IMR-90 (cell line): Measurements from ENCODE around the gene DNTT.

Source experiments
- BHLHE40 ChIP-seq: fragments of 150-350 bp; IDR thresholded peaks from 2 replicates; pipeline ENCODE4 v1.6.1; 2016; ENCODE audit warnings: mild to moderate bottlenecking, low read depth, low read length
- CEBPB ChIP-seq: IDR thresholded peaks from 2 replicates; pipeline ENCODE4 v1.6.1; 2012; ENCODE audit warnings: low read depth, low read length, improper control_type of control experiment
- CHD1 ChIP-seq: IDR thresholded peaks from 2 replicates; pipeline ENCODE4 v1.6.1; 2012; ENCODE audit warnings: low read depth, low read length, improper control_type of control experiment
- FOS ChIP-seq: fragments of 150-350 bp; IDR thresholded peaks from 2 replicates; pipeline ENCODE4 v1.6.1; 2016; ENCODE audit warnings: low read depth, low read length
- MAFK ChIP-seq: IDR thresholded peaks from 2 replicates; pipeline ENCODE4 v1.6.1; 2012; ENCODE audit warnings: low read depth, low read length, improper control_type of control experiment
- MAZ ChIP-seq: IDR thresholded peaks from 2 replicates; pipeline ENCODE4 v1.6.1; 2012; ENCODE audit warnings: low read depth, mild to moderate bottlenecking, low read length, improper control_type of control experiment, moderate library complexity, borderline replicate concordance
- MXI1 ChIP-seq: IDR thresholded peaks from 2 replicates; pipeline ENCODE4 v1.6.1; 2012; ENCODE audit warnings: low read depth, mild to moderate bottlenecking, low read length, moderate library complexity, borderline replicate concordance
- NFE2L2 ChIP-seq: fragments of 150-350 bp; IDR thresholded peaks from 2 replicates; pipeline ENCODE4 v1.6.1; 2016; ENCODE audit warnings: low read depth, mild to moderate bottlenecking, low read length
- POLR2A ChIP-seq: IDR thresholded peaks from 2 replicates; pipeline ENCODE4 v1.6.1; 2012; ENCODE audit warnings: mild to moderate bottlenecking, low read depth, low read length
- RCOR1 ChIP-seq: IDR thresholded peaks from 2 replicates; pipeline ENCODE4 v1.6.1; 2012; ENCODE audit warnings: mild to moderate bottlenecking, low read length, improper control_type of control experiment; ENCODE audit not compliant: insufficient replicate concordance
- RFX5 ChIP-seq: IDR thresholded peaks from 2 replicates; pipeline ENCODE4 v1.8.0; 2012; ENCODE audit warnings: low read depth, mild to moderate bottlenecking, low read length, moderate library complexity
- SMC3 ChIP-seq: fragments of 150-350 bp; IDR thresholded peaks from 2 replicates; pipeline ENCODE4 v1.6.1; 2016; ENCODE audit warnings: low read depth, mild to moderate bottlenecking, antibody characterized with exemption, low read length, moderate library complexity
- TF ChIP-seq, protein P1 (sequence below): conservative IDR thresholded peaks from 2 replicates; pipeline ENCODE4 v1.5.1; 2012; ENCODE audit warnings: mild to moderate bottlenecking, low read depth, low read length, improper control_type of control experiment
- TF ChIP-seq, protein P2 (sequence below): fragments of 150-350 bp; IDR thresholded peaks from 2 replicates; pipeline ENCODE4 v1.6.1; 2017; ENCODE audit warnings: mild to moderate bottlenecking, antibody characterized with exemption, low read length, low read depth

DNA sequence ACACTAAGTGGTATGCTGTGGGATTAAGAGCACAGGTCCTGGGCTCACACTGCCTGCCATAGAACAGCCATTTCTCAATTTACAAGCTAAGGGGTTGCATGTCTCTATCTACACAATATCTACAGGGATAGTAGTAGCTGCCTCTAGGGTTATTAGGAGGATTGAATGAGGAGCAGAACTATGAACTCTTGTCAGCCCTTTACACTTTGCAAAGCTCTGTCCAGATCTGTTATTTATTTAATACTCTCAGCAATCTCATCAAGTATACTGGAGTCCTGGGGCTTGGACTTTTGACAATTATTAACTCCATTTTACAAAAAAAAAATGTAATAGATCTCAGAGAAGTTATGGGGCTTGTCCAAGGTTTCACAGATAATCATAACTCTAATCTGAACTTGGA, 47.8 kb downstream of the DNTT start:
- TF ChIP-seq, protein P1, sequence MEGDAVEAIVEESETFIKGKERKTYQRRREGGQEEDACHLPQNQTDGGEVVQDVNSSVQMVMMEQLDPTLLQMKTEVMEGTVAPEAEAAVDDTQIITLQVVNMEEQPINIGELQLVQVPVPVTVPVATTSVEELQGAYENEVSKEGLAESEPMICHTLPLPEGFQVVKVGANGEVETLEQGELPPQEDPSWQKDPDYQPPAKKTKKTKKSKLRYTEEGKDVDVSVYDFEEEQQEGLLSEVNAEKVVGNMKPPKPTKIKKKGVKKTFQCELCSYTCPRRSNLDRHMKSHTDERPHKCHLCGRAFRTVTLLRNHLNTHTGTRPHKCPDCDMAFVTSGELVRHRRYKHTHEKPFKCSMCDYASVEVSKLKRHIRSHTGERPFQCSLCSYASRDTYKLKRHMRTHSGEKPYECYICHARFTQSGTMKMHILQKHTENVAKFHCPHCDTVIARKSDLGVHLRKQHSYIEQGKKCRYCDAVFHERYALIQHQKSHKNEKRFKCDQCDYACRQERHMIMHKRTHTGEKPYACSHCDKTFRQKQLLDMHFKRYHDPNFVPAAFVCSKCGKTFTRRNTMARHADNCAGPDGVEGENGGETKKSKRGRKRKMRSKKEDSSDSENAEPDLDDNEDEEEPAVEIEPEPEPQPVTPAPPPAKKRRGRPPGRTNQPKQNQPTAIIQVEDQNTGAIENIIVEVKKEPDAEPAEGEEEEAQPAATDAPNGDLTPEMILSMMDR, result no peak
- TF ChIP-seq POLR2A, result no peak
- TF ChIP-seq RFX5, result no peak
- no peak for TF ChIP-seq CHD1
- no peak for TF ChIP-seq BHLHE40
- no peak for TF ChIP-seq MXI1
- TF ChIP-seq CEBPB, result no peak
- TF ChIP-seq MAZ, result no peak
- TF ChIP-seq, protein P2, sequence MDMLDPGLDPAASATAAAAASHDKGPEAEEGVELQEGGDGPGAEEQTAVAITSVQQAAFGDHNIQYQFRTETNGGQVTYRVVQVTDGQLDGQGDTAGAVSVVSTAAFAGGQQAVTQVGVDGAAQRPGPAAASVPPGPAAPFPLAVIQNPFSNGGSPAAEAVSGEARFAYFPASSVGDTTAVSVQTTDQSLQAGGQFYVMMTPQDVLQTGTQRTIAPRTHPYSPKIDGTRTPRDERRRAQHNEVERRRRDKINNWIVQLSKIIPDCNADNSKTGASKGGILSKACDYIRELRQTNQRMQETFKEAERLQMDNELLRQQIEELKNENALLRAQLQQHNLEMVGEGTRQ, result no peak
- no peak for TF ChIP-seq SMC3
- no peak for TF ChIP-seq NFE2L2
- TF ChIP-seq MAFK, result no peak
- no peak for TF ChIP-seq FOS
- TF ChIP-seq RCOR1, result no peak
